ENCODE data around the gene DGKD.

DNA sequence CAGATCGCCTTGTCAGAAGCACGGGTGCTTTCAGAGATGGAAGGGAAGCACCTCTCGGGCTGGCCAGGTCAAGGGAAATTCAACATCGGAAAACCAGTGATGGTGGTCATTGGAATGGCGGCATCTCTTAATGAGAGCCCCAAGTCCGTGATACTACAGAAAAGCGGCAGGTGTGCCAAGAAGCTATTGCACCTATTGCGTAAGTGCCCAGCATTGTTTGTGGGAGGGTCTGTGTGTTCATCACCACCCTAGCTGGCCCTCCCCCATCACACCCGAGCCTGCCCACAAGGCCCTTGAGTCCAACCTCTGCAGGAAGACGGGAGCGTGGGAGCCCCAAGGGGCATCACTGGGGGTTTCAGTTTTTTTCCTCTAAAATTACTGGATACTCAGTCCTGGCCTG lies 100.7 kb downstream of the DGKD start:
- TF ChIP-seq, protein P1, sequence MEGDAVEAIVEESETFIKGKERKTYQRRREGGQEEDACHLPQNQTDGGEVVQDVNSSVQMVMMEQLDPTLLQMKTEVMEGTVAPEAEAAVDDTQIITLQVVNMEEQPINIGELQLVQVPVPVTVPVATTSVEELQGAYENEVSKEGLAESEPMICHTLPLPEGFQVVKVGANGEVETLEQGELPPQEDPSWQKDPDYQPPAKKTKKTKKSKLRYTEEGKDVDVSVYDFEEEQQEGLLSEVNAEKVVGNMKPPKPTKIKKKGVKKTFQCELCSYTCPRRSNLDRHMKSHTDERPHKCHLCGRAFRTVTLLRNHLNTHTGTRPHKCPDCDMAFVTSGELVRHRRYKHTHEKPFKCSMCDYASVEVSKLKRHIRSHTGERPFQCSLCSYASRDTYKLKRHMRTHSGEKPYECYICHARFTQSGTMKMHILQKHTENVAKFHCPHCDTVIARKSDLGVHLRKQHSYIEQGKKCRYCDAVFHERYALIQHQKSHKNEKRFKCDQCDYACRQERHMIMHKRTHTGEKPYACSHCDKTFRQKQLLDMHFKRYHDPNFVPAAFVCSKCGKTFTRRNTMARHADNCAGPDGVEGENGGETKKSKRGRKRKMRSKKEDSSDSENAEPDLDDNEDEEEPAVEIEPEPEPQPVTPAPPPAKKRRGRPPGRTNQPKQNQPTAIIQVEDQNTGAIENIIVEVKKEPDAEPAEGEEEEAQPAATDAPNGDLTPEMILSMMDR (IDR thresholded peaks at IDR 0.05 in 8 of 11, conservative IDR thresholded peaks at IDR 0.05 in 3 of 11) = no peak
- TF ChIP-seq POLR2AphosphoS5 (IDR thresholded peaks at IDR 0.05) = no peak

Measured in spleen (tissue), 7 donors.